22Rv1 (cell line): Measurements from ENCODE around the gene CNGB1.

ENCODE experiments used
- ZFX ChIP-seq: fragments of 450-650 bp; IDR thresholded peaks from 2 replicates; pipeline ENCODE4 v1.6.1; 2017; ENCODE audit warnings: antibody characterized with exemption, borderline replicate concordance
- TF ChIP-seq, protein P1 (sequence below): fragments of 450-650 bp; IDR thresholded peaks from 2 replicates; pipeline ENCODE4 v1.5.1; 2017; ENCODE audit warnings: mild to moderate bottlenecking

DNA sequence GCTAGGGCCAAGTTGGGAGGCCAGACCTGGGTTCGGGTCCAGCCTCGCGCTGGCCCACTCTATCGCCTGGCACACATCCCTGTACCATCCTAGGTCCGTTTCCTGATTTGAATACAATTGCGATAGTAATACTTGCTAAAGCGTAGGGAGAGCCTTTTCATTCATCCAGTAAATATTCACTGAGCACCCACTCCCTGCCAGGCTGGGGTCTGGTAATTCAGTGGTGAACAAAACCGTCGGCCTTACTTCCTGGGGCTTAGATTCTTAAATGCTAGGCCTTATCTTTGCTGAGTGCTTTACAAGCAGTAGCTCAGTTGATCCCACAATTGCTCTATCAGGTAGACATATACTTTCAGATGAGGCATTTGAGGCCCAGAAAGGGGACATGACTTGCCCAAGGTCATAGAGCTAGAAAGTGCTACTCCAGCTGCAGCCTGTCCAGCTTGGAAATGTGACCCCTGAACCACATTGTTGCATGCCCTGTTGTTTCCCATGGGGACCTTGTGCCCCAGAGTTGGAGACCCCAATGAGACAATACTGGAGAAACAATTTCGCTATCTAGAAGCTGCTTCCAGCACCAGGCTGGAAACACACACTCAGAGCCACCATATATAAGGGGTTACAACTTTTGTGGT lies 31.0 kb upstream of the CNGB1 start:
- TF ChIP-seq, protein P1, sequence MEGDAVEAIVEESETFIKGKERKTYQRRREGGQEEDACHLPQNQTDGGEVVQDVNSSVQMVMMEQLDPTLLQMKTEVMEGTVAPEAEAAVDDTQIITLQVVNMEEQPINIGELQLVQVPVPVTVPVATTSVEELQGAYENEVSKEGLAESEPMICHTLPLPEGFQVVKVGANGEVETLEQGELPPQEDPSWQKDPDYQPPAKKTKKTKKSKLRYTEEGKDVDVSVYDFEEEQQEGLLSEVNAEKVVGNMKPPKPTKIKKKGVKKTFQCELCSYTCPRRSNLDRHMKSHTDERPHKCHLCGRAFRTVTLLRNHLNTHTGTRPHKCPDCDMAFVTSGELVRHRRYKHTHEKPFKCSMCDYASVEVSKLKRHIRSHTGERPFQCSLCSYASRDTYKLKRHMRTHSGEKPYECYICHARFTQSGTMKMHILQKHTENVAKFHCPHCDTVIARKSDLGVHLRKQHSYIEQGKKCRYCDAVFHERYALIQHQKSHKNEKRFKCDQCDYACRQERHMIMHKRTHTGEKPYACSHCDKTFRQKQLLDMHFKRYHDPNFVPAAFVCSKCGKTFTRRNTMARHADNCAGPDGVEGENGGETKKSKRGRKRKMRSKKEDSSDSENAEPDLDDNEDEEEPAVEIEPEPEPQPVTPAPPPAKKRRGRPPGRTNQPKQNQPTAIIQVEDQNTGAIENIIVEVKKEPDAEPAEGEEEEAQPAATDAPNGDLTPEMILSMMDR, result no peak
- no peak for TF ChIP-seq ZFX
